GM19324 (cell line): ENCODE measurements around the gene SPATA25.

ENCODE experiments used
- ATAC-seq: cut with Tn5 transposase; IDR thresholded peaks from one replicate; pipeline ENCODE4 v1.9.1; 2021; ENCODE audit warnings: mild to moderate bottlenecking, moderate library complexity; ENCODE audit not compliant: unreplicated experiment, low FRiP score

SPATA25 gene

DNA sequence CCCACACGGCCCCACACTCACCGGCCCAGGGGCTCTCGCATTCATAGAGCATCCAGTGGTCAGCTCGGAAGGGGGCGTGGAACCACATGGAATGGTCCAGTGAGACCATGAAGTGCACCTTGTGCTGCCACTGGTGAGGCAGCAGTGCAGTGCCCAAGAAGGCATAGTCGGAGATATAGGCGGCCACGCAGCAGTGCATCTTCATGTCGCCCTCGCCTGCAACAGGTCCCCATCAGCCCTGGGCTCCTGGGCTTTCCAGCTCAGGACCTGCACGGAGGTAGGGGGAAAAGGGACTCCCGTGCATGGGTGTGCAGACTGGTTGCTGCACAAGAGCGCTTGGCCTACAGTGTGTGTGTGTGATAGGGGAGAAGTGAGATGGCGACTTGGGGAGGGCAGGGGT is 43.9 kb downstream of the SPATA25 start:
- ATAC-seq, result no peak

DNA sequence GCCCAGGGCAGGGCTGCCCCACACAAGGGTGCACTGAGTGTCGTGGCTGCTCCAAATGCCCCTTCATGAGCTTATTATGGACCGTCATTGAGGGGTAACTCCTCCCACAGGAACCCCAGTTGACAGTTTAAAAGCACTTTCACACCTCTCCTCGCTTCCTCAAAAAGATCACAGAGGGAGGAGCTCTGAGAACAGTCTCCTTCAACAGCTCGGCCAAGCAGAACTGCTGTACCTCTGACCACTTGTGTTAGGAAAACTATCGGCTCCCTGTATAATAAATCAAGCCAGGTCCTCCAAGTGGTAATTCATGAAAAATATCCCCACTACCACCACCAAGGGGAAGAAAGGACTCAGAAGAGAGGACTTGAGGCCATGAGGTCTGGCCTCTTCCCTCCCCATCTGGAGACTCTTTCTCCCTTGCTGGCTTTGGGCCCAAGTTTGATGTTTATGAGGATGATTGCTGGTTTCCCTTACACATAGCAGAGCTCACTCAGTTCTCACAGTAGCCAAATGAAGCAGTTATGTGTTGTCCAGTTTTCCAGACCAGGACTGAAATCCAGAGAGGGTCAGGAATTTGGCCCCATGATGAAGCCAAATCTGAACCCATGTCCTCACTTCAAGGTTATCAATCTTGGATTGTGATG is 45.1 kb downstream of the SPATA25 start:
- ATAC-seq, result no peak

DNA sequence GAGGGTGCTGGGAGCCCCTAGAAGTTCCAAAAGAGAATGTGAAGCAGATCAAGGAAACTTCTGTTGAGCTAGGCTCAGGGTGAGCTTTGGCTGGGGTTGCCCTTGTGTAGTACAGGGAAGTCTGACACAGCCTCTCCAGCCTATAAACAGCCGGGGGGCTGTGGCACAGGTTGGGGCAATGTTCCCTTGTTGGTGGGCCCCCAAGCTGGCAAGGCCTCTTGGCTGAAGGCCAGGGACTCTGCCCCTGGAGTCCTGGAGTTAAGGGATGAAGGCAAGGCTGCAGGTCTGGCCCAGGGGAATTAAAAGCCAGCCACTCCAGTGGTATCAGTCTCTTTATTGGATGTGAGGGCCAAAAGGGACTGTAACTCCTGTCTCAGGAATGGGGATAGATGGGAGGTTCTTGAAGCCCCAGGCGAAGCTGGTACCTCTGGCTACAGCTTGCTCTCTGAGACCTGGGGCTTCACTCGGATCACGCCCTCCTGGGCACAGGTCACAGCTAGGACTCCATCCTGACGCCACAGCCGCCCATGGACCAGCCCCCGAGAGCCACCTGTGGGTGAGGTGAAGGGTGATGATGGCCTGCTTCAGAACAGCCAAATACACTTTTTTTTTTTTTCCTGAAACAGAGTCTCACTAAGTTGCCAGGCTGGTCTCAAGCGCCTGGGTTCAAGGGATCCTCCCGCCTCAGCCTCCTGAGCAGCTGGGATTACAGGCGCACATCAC is 45.9 kb downstream of the SPATA25 start:
- no peak for ATAC-seq

DNA sequence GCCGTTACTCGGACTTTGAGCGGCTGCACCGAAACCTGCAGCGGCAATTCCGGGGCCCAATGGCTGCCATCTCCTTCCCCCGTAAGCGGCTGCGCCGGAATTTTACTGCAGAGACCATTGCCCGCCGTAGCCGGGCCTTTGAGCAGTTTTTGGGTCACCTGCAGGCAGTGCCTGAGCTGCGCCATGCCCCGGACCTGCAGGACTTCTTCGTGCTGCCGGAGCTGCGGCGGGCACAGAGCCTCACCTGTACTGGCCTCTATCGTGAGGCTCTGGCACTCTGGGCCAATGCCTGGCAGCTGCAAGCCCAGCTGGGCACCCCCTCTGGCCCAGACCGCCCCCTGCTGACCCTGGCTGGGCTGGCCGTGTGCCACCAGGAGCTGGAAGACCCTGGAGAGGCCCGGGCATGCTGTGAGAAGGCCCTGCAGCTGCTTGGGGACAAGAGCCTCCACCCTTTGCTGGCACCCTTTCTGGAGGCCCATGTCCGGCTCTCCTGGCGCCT is 46.7 kb downstream of the SPATA25 start:
- ATAC-seq, result no peak

DNA sequence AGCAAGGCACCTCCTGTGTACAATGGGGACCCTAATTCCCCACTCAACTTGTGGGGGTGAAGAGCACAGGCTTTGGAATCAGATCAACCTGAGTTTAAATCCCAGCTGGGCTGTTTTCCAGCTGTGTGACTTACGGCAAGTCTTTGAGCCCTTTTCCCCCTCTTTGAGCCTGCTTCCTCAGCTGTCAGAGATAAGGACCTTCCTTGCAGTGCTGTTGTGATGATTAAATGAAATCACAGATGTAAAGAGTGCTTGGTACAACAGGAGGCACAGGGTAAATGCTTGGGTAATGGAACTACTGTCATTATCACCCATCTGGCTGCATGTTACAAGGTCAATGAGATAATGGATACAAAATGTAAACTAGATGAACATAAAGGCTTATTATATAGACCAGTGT is 50.6 kb downstream of the SPATA25 start:
- no peak for ATAC-seq
